ENCODE data around the gene NLRC5. TPM values are rescaled to one million over a fixed set of nuclear protein-coding genes. Genes with fewer than 3 reads are reported as not detected.
"Not testable (repeated sequence)": the region's sequence is repeated elsewhere in the genome, so short reads cannot be mapped to it uniquely, and the experiment has no call there.

NLRC5 gene
- total and polyA plus RNA-seq, 2 donors, result 10.7 to 13.3 TPM

- 84% methylated on average over 8 of the region's 8 CpGs for WGBS
- Histone ChIP-seq H3K4me1 (ENCODE audit: insufficient read depth) (no peaks in the 10 kb centered on the region), H3K4me3 (ENCODE audit: low read depth, low read length) (no peak overlapping the region), H3K36me3 (ENCODE audit: insufficient read depth) (no peaks in the 10 kb centered on the region), H3K27ac (ENCODE audit: low read depth) (no peak overlapping the region)
- DNase-seq (ENCODE audit: extremely low spot score), result no peak
These were observed 18.2 kb upstream of the NLRC5 start for GRCh38 chr16:56970934-56971767.

- Histone ChIP-seq H3K27ac (ENCODE audit: low read depth) (no peak overlapping the region), H3K4me3 (ENCODE audit: low read depth, low read length) (no peak overlapping the region), H3K36me3 (ENCODE audit: insufficient read depth) (no peaks in the 10 kb centered on the region), H3K4me1 (ENCODE audit: insufficient read depth) (no peaks in the 10 kb centered on the region)
- 96% methylated on average over 3 of the region's 3 CpGs for WGBS
- DNase-seq (ENCODE audit: extremely low spot score), result no peak
These were observed 17.7 kb upstream of the NLRC5 start for GRCh38 chr16:56971768-56972043.

- Histone ChIP-seq H3K4me3 (ENCODE audit: low read depth, low read length) (no peak overlapping the region), H3K27ac (ENCODE audit: low read depth) (no peak overlapping the region), H3K4me1 (ENCODE audit: insufficient read depth) (no peaks in the 10 kb centered on the region), H3K36me3 (ENCODE audit: insufficient read depth) (no peaks in the 10 kb centered on the region)
- no peak for DNase-seq (ENCODE audit: extremely low spot score)
- 73% methylated on average over 18 of the region's 18 CpGs for WGBS
These were observed 16.7 kb upstream of the NLRC5 start for GRCh38 chr16:56972403-56973293.

DNA sequence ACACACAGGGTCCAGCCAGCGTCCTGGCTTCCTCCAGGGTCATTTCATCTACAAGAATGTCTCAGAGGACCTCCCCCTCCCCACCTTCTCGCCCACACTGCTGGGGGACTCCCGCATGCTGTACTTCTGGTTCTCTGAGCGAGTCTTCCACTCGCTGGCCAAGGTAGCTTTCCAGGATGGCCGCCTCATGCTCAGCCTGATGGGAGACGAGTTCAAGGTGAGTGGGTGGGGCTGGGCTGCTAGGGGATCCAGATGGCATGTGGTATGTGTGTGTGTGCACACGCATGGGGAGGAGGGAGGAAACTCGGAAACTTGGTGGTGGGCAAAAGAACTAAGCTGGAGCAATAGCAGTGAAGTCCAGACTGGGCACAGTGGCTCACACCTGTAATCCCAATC is 16.1 kb upstream of the NLRC5 start:
- Histone ChIP-seq H3K4me1 (ENCODE audit: insufficient read depth) (no peaks in the 10 kb centered on the region), H3K36me3 (ENCODE audit: insufficient read depth) (no peaks in the 10 kb centered on the region), H3K27ac (ENCODE audit: low read depth) (no peak overlapping the region), H3K4me3 (ENCODE audit: low read depth, low read length) (no peak overlapping the region)
- 85% methylated on average over 9 of the region's 9 CpGs for WGBS
- no peak for DNase-seq (ENCODE audit: extremely low spot score)

- WGBS, result 82% methylated on average over 7 of the region's 7 CpGs
- not testable (repeated sequence) for H3K4me1 ChIP-seq (ENCODE audit: insufficient read depth); H3K4me3 ChIP-seq (ENCODE audit: low read depth, low read length); H3K36me3 ChIP-seq (ENCODE audit: insufficient read depth); H3K27ac ChIP-seq (ENCODE audit: low read depth); DNase-seq (ENCODE audit: extremely low spot score)
These were observed 15.5 kb upstream of the NLRC5 start for GRCh38 chr16:56973899-56974298.

GRCh38 chr16:56974549-56975300 is 14.6 kb upstream of the NLRC5 start:
- H3K4me3 ChIP-seq (ENCODE audit: low read depth, low read length), result no peak overlapping the region
- no peaks in the 10 kb centered on the region for H3K36me3 ChIP-seq (ENCODE audit: insufficient read depth)
- no peak overlapping the region for H3K27ac ChIP-seq (ENCODE audit: low read depth)
- 87% methylated on average over 9 of the region's 9 CpGs for WGBS
- no peak for DNase-seq (ENCODE audit: extremely low spot score)
- no peaks in the 10 kb centered on the region for H3K4me1 ChIP-seq (ENCODE audit: insufficient read depth)

- Histone ChIP-seq H3K4me3 (ENCODE audit: low read depth, low read length) (no peak overlapping the region), H3K4me1 (ENCODE audit: insufficient read depth) (no peaks in the 10 kb centered on the region), H3K27ac (ENCODE audit: low read depth) (no peak overlapping the region), H3K36me3 (ENCODE audit: insufficient read depth) (no peaks in the 10 kb centered on the region)
- 92% methylated on average over 10 of the region's 10 CpGs for WGBS
- no peak for DNase-seq (ENCODE audit: extremely low spot score)
These were observed 13.6 kb upstream of the NLRC5 start for GRCh38 chr16:56975714-56976113.

- Histone ChIP-seq H3K27ac (ENCODE audit: low read depth) (no peak overlapping the region), H3K4me3 (ENCODE audit: low read depth, low read length) (no peak overlapping the region), H3K4me1 (ENCODE audit: insufficient read depth) (no peaks in the 10 kb centered on the region), H3K36me3 (ENCODE audit: insufficient read depth) (no peaks in the 10 kb centered on the region)
- WGBS, result 77% methylated on average over 6 of the region's 6 CpGs
- DNase-seq (ENCODE audit: extremely low spot score), result no peak
These were observed 12.1 kb upstream of the NLRC5 start for GRCh38 chr16:56977216-56977615.

GRCh38 chr16:56977823-56978430 is 11.4 kb upstream of the NLRC5 start:
- DNase-seq (ENCODE audit: extremely low spot score), result no peak
- no peaks in the 10 kb centered on the region for H3K4me1 ChIP-seq (ENCODE audit: insufficient read depth)
- H3K4me3 ChIP-seq (ENCODE audit: low read depth, low read length), result no peak overlapping the region
- H3K27ac ChIP-seq (ENCODE audit: low read depth), result no peak overlapping the region
- no peaks in the 10 kb centered on the region for H3K36me3 ChIP-seq (ENCODE audit: insufficient read depth)
- WGBS, result 91% methylated on average over 11 of the region's 11 CpGs

GRCh38 chr16:56980201-56980535 is 9.2 kb upstream of the NLRC5 start:
- no peak for DNase-seq (ENCODE audit: extremely low spot score)
- Histone ChIP-seq H3K4me1 (ENCODE audit: insufficient read depth) (no peaks in the 10 kb centered on the region), H3K36me3 (ENCODE audit: insufficient read depth) (no peaks in the 10 kb centered on the region), H3K4me3 (ENCODE audit: low read depth, low read length) (no peak overlapping the region), H3K27ac (ENCODE audit: low read depth) (no peak overlapping the region)
- 94% methylated on average over 4 of the region's 4 CpGs for WGBS

DNA sequence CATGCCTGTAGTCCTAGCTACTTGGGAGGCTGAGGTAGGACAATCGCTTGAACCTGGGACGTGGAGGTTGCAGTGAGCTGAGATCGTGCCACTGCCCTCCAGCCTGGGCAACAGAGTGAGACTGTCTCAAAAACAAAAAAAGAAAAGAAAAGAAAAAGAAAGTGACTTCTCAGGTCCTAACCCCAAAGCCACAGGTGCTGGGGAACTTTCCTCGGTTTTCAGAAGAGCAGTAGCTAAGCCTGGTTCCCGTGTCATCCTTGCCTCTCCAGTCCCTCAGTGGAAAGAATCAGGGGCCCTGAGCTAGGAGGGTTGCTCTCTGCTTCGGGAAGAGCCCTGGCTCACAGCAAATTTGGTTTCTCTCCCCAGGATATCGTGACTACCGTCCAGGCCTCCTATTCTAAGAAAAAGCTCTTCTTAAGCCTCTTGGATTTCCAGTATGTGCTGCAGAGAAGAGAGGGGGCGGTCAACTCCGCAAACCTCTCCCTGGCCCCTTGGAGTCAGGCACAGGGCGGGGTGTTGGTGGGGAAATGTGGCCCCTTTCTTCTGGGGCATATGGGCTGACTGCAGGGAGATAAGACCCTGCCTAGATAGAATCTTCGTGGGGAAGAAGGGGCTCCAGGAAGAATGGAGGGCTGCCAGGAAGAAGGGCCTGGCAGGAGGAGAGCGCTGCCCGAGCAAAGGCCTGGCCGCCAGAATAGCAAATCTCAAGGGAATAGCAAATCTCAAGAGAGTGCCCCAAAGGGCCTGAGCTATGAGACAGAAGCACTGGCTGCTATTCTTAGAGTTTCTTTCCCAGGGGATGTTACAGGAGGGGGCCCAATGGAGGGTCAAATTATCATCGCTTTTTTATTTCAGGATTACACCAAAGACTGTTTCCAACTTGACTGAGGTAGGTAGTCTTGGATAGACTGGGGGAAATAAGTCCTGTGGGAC is 8.3 kb upstream of the NLRC5 start:
- H3K27ac ChIP-seq (ENCODE audit: low read depth), result no peak overlapping the region
- DNase-seq (ENCODE audit: extremely low spot score), result no peak

DNA sequence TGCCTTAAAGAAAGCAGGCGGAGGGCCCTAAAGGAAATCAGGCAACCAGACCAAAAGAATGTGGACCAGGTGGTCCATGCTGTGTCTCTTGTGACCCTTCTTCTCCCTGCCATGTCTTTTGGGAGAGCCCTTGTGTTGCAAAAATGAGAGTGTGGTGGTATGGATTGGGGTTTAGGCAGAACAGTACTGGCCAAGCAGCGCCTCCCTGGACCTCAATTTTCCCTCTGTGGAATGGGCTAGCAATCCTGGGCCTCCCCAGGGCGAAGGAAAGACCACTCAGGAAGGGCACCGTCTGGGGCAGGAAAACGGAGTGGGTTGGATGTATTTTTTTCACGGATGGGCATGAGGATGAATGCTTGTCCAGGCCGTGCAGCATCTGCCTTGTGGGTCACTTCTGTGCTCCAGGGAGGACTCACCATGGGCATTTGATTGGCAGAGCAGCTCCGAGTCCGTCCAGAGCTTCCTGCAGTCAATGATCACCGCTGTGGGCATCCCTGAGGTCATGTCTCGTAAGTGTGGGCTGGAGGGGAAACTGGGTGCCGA is 7.6 kb upstream of the NLRC5 start:
- Histone ChIP-seq H3K36me3 (ENCODE audit: insufficient read depth) (no peaks in the 10 kb centered on the region), H3K27ac (ENCODE audit: low read depth) (no peak overlapping the region), H3K4me3 (ENCODE audit: low read depth, low read length) (no peak overlapping the region), H3K4me1 (ENCODE audit: insufficient read depth) (no peaks in the 10 kb centered on the region)
- 87% methylated on average over 12 of the region's 12 CpGs for WGBS
- no peak for DNase-seq (ENCODE audit: extremely low spot score)

More for the DNA sequence above, 8.3 kb upstream of the NLRC5 start:
- H3K4me1 ChIP-seq (ENCODE audit: insufficient read depth), result no peaks in the 10 kb centered on the region
- no peaks in the 10 kb centered on the region for H3K36me3 ChIP-seq (ENCODE audit: insufficient read depth)
- no peak overlapping the region for H3K4me3 ChIP-seq (ENCODE audit: low read depth, low read length)
- WGBS, result 71% methylated on average over 16 of the region's 16 CpGs
